Measurements from ENCODE around the gene TMEM95. TPM values are rescaled to one million over a fixed set of nuclear protein-coding genes. Genes with fewer than 3 reads are reported as not detected.

Gene TMEM95
- total and polyA plus RNA-seq, 3 donors from 2014 or later: 2.8 to 9.9 (median 6.6) TPM

DNA sequence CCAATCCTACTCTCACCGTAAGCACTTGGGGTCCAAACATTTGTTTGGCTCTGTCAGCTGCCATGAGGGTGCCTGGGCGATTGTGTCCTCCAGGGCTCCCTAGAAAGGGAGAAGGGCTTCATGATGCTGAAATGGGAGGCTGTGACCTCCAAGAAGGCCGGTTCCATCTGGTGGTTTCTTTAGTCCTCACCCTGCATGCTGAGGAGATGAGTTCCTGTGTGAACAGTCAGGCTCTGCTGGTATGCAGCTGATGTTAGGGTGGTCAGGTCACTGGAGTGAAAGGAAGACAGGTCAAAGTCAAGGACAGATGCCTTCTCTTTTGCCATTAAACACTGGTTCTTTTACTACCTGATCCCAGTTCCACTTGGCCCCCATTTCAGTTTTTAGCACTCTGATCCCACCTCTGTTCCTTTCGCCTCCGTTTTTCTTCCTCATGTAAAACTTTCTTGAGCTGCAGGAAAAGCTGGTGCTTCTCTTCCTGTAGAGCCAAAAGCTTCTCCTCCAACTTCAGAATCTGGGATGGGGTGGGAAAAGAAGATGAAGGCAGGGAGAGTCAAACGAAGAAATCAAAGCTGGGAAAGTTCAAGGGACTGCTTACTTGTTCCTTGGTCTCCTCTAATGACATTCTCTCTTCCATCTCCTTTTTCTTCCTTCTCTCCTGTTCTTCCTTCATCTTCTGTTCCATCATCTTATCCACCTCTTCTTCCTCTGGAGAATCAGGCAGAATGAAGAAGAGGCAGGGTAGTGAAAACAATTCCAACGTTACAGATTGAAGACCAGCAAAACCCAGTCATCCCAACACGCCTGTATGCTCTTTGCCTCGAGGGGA lies 40.9 kb upstream of the TMEM95 start:
- intact Hi-C loops (cut with DNase I; ENCODE audit: low total_unique reads): no loop called here
- no peaks in the 10 kb centered on the region for H3K36me3 ChIP-seq (ENCODE audit: low read depth, missing control alignments)
- no peaks in the 10 kb centered on the region for H3K27me3 ChIP-seq
- H3K4me3 ChIP-seq: peak overlapping the region; percentile 84 to 86
- TF ChIP-seq, protein P1, sequence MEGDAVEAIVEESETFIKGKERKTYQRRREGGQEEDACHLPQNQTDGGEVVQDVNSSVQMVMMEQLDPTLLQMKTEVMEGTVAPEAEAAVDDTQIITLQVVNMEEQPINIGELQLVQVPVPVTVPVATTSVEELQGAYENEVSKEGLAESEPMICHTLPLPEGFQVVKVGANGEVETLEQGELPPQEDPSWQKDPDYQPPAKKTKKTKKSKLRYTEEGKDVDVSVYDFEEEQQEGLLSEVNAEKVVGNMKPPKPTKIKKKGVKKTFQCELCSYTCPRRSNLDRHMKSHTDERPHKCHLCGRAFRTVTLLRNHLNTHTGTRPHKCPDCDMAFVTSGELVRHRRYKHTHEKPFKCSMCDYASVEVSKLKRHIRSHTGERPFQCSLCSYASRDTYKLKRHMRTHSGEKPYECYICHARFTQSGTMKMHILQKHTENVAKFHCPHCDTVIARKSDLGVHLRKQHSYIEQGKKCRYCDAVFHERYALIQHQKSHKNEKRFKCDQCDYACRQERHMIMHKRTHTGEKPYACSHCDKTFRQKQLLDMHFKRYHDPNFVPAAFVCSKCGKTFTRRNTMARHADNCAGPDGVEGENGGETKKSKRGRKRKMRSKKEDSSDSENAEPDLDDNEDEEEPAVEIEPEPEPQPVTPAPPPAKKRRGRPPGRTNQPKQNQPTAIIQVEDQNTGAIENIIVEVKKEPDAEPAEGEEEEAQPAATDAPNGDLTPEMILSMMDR (IDR thresholded peaks at IDR 0.05): no peak
- TF ChIP-seq POLR2A (IDR thresholded peaks at IDR 0.05): no peak
- H3K9me3 ChIP-seq: no peaks in the 10 kb centered on the region
- peaks cover 6% of the 10 kb centered on the region for H3K4me1 ChIP-seq
- H3K27ac ChIP-seq: peak overlapping the region in 1 of 2 donors; percentile 94
- WGBS, 2 donors: 33 to 40% methylated on average over 8 to 9 of the region's 9 CpGs
- no peak for DNase-seq

DNA sequence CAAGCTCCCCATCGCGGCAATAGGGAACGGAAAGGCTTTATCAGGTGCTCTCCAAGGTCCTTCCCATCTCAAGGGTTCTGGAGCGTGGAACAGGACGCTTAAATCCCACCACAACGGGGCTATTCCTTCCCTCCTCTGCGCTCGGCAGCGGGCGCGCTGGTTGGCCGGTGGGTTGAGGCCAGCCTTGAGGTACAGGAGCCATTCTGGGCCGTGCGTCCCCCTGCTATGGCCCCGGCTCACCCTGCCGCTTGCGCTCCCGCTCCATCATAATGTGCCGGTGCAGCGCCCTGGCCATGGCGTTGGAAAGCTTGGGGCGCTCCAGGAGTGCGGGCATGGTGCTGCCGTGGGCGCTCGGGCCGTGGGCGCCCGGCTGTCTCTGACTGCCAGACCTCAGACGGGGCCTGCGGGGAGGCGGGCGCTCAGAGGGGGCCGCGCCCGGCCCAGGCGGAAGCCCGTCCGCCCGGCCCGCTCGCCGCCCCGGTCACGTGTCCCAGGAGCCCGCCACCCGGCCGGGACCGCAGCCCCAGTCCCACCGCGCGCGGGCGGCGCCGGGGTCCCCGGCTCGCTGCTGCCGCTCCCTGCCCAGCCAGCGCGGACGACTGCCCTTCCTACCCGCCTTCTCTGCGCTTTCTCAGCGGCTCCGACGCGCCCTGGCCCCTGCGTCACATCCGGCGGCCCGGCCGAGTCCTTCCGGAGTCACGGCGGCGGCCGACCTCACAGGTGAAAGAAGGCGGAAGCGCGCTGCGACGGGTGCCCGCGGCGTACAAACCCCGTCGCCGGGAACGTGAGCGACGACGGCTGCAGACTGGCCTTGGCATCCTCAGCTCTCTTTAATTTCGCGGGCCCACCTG lies 40.0 kb upstream of the TMEM95 start, which contains the start of gene GPS2:
Gene GPS2, minus strand, starts transcription at position 642 of the 851 bp plus-strand sequence. Its CDS starts 308 bp downstream, at position 334.
- H3K36me3 ChIP-seq (ENCODE audit: low read depth, missing control alignments): no peaks in the 10 kb centered on the region
- H3K4me3 ChIP-seq: peak within 1 kb of the TSS; percentile 84 to 86
- 0% methylated on average over 6 to 72 of the region's 95 CpGs for WGBS, 2 donors
- no peaks in the 10 kb centered on the region for H3K4me1 ChIP-seq
- H3K9me3 ChIP-seq: no peaks in the 10 kb centered on the region
- peak; percentile 96 for DNase-seq
- intact Hi-C loops (cut with DNase I; ENCODE audit: low total_unique reads): no loop called here
- TF ChIP-seq, protein P1 (IDR thresholded peaks at IDR 0.05): no peak
- TF ChIP-seq POLR2A (IDR thresholded peaks at IDR 0.05): peak; percentile 6
- no peaks in the 10 kb centered on the region for H3K27me3 ChIP-seq
- H3K27ac ChIP-seq: peak within 1 kb of the TSS; percentile 75 to 94

DNA sequence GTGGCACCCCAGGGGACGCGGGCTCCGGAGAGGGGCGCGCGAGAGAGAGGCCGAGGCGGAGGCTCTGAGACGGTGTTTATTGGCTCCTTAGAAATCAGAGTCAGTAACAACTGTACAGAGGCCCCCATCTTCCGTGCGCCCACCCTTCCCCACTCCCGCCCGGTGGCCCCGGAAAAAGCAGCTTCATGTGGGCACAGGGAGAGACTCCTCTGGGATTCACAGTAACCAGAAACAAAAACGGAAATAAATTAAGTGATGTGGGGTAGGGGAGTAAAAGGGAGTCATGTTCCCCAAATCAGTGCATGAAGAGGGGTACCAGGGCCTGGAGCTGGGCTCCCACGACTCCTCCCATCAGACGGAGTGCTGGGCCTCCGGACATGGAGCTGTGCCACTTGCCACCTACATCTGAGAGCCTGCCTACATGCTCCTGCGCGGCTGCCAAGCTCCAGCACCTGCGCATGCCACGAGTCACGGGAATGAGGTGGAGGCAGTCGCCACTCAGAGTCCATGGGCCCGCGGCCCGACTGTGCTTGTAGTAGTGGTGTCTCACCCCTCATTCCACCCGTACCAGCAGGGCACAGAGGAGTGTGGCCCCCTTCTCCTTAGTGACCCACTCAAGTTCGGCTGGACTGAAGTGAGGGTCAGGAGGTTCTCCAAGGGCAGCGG lies 39.3 kb upstream of the TMEM95 start:
- Histone ChIP-seq H3K27ac (peak overlapping the region; percentile 75 to 94), H3K4me1 (no peaks in the 10 kb centered on the region), H3K27me3 (no peaks in the 10 kb centered on the region), H3K36me3 (ENCODE audit: low read depth, missing control alignments) (no peaks in the 10 kb centered on the region), H3K4me3 (peak overlapping the region; percentile 84 to 86), H3K9me3 (no peaks in the 10 kb centered on the region)
- WGBS, 2 donors: 15 to 31% methylated on average over 20 to 30 of the region's 30 CpGs
- intact Hi-C loops (cut with DNase I; ENCODE audit: low total_unique reads): no loop called here
- peak; percentile 31 for DNase-seq
- TF ChIP-seq POLR2A (IDR thresholded peaks at IDR 0.05): no peak
- TF ChIP-seq, protein P1 (IDR thresholded peaks at IDR 0.05): no peak

DNA sequence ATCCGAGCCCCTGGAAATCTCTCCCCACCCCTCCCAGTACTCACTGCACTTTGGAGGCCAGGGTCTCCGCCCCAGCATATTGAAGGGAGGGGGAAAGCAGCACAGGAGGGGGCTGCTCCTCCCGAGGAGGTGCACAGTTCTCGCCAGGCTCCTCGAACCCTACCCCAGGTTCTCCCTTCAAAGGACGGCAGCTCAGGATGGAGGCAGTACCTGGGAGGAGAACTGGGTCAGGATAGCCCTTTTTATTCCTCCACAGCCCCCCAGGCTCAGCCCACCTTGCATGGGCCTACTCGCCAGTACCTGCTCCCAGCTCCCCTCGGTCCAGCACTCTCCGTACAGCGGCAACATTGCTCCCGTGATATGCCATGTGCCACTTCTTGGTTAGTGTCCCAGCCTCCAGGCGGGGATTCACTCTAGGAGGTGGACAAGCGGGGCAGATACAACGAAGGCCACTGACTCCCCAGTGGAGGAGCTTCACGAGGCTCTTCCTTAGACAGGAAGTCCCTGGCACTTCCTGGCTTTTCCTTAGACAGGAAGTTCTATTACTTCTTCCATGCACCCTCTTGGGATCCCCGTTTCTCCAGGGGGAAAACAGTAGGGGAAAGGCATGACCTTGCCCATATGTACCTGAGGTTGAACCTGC lies 37.7 kb upstream of the TMEM95 start:
- TF ChIP-seq, protein P1 (IDR thresholded peaks at IDR 0.05): no peak
- TF ChIP-seq POLR2A (IDR thresholded peaks at IDR 0.05): no peak
- intact Hi-C loops (cut with DNase I; ENCODE audit: low total_unique reads): no loop called here
- Histone ChIP-seq H3K4me3 (no peak overlapping the region), H3K27me3 (no peaks in the 10 kb centered on the region), H3K27ac (no peak overlapping the region), H3K36me3 (ENCODE audit: low read depth, missing control alignments) (no peaks in the 10 kb centered on the region), H3K9me3 (no peaks in the 10 kb centered on the region), H3K4me1 (no peaks in the 10 kb centered on the region)
- no peak for DNase-seq
- WGBS, 2 donors: 72 to 81% methylated on average over 10 to 16 of the region's 16 CpGs
